ENCODE data around the gene RAP1GDS1.

GRCh38 chr4:98334461-98334860 is 73.3 kb downstream of the RAP1GDS1 start:
- TF ChIP-seq CTCF (IDR thresholded peaks at IDR 0.05; ENCODE audit: low read depth, low read length): no peak
- no peak for TF ChIP-seq MYC (IDR thresholded peaks at IDR 0.05; ENCODE audit: low read depth, low read length)
- no peak for TF ChIP-seq POLR2A (IDR thresholded peaks at IDR 0.05; ENCODE audit: extremely low read depth, insufficient read length)
- no peak for TF ChIP-seq MAX (IDR thresholded peaks at IDR 0.05; ENCODE audit: low read depth, low read length)

Data from NB4 (cell line).